Sigmoid colon (tissue), 7 donors: ENCODE data around the gene NSUN6. TPM values are rescaled to one million over a fixed set of nuclear protein-coding genes. Genes with fewer than 3 reads are reported as not detected.
A peak's percentile ranks its signal among the peaks of the same experiment; 100 is the strongest.

Experiments
- DNase-seq: peaks from one replicate; pipeline ENCODE4 v3.0.0-alpha.2; 2019
- H3K27ac ChIP-seq, 4 donors: fragments of 200-600 bp; sonication (generic); one replicate each; pipeline ENCODE4 v1.5.1; 2016 to 2019; ENCODE audit warnings: mild to moderate bottlenecking in 1 of 4
- H3K27me3 ChIP-seq, 3 donors: fragments of 200-600 bp; sonication (generic); one replicate each; pipeline ENCODE4 v1.5.1; 2019; ENCODE audit warnings: mild to moderate bottlenecking in 1 of 3
- H3K36me3 ChIP-seq, 4 donors: fragments of 200-600 bp; sonication (generic); one replicate each; pipeline ENCODE4 v1.5.1; 2016 to 2019
- H3K4me1 ChIP-seq, 4 donors: fragments of 200-600 bp; sonication (generic); one replicate each; pipeline ENCODE4 v1.5.1; 2017 to 2019
- H3K4me3 ChIP-seq, 4 donors: fragments of 200-600 bp; sonication (generic); one replicate each; pipeline ENCODE4 v1.5.1; 2017 to 2019; ENCODE audit warnings: mild to moderate bottlenecking in 2 of 4, moderate library complexity in 1 of 4
- H3K9me3 ChIP-seq, 4 donors: fragments of 200-600 bp in 3 of 4; sonication (generic) in 3 of 4; one replicate each; pipeline versions ENCODE4 v1.5.1 to v1.6.1; 2013 to 2019
- CTCF ChIP-seq, 4 experiments: fragments of 450-650 bp in 3 of 4; fragments of 200-600 bp in 1 of 4; IDR thresholded peaks; one replicate each; pipeline ENCODE4 v1.5.1; 2016 to 2019; ENCODE audit warnings: antibody characterized with exemption in 4 of 4, mild to moderate bottlenecking in 3 of 4, moderate library complexity in 2 of 4
- EP300 ChIP-seq, 4 donors: sonication (generic); formaldehyde crosslinking; IDR thresholded peaks; one replicate each; pipeline ENCODE4 v1.6.1; 2017; ENCODE audit warnings: antibody characterized with exemption in 4 of 4
- POLR2A ChIP-seq, 2 donors: fragments of 450-650 bp; IDR thresholded peaks; one replicate each; pipeline ENCODE4 v1.6.1; 2016; ENCODE audit warnings: antibody characterized with exemption in 2 of 2, mild to moderate bottlenecking in 2 of 2, moderate library complexity in 2 of 2
- POLR2AphosphoS5 ChIP-seq, 4 donors: sonication (generic); formaldehyde crosslinking; IDR thresholded peaks; one replicate each; pipeline ENCODE4 v1.6.1; 2017; ENCODE audit warnings: antibody characterized with exemption in 4 of 4
- WGBS, 2 donors: extraction: QIAGEN DNeasy Blood & Tissue Kit; methylation state at CpG; one replicate each; pipeline ENCODE4 v1.1.7; 2013; 5-methylcytosine and 5-hydroxymethylcytosine counted together
- intact Hi-C: fragments of 100-400 bp; cut with DNase I; formaldehyde crosslinking; loops from one replicate; pipeline ENCODE4 v1.15.1; 2023
- polyA plus RNA-seq, 3 donors: library from polyadenylated mRNA; stranded (reverse); fragments of 200-250 nt; gene quantifications; one replicate each; pipeline ENCODE4 v1.2.3, GENCODE V29; 2013
- total RNA-seq, 4 donors: library from RNA; depleted of rRNA; stranded (reverse); fragments of >200 nt; gene quantifications; one replicate each; pipeline ENCODE4 v1.1.0, GENCODE V29; 2016
- donor health status: healthy with polysubstance abuse.
- donor health status: Bipolar disorder and iron deficiency.
- donor health status: healthy.

Gene NSUN6
- total and polyA plus RNA-seq, 7 donors: 4.4 to 20.2 (median 7.3) TPM

- TF ChIP-seq POLR2AphosphoS5 (IDR thresholded peaks at IDR 0.05): no peak
- TF ChIP-seq CTCF (IDR thresholded peaks at IDR 0.05): no peak
- no peak for TF ChIP-seq EP300 (IDR thresholded peaks at IDR 0.05)
- no peak for TF ChIP-seq POLR2A (IDR thresholded peaks at IDR 0.05)
- H3K9me3 ChIP-seq: no peaks in the 10 kb centered on the region
- no peak overlapping the region for H3K4me3 ChIP-seq
- no peaks in the 10 kb centered on the region for H3K4me1 ChIP-seq
- H3K27me3 ChIP-seq: no peaks in the 10 kb centered on the region
- peaks cover 0 to 18% (median 0%) of the 10 kb centered on the region in 4 donors for H3K36me3 ChIP-seq
- intact Hi-C loops: no loop called here
- 97% methylated on average over 4 of the region's 4 CpGs for WGBS, 2 donors
- H3K27ac ChIP-seq: no peak overlapping the region
- no peak for DNase-seq
Measured at GRCh38 chr10:18615618-18616017, 35.8 kb downstream of the NSUN6 start.

- Histone ChIP-seq H3K4me3 (no peak overlapping the region), H3K36me3 (peaks cover 0 to 17% (median 0%) of the 10 kb centered on the region in 4 donors), H3K4me1 (peaks cover 0 to 11% (median 5%) of the 10 kb centered on the region in 4 donors), H3K27ac (peak overlapping the region in 1 of 4 donors; percentile 25), H3K9me3 (no peaks in the 10 kb centered on the region), H3K27me3 (no peaks in the 10 kb centered on the region)
- WGBS, 2 donors: 91 to 93% methylated on average over 4 of the region's 4 CpGs
- DNase-seq: no peak
- TF ChIP-seq CTCF (IDR thresholded peaks at IDR 0.05): no peak
- TF ChIP-seq POLR2AphosphoS5 (IDR thresholded peaks at IDR 0.05): no peak
- no peak for TF ChIP-seq EP300 (IDR thresholded peaks at IDR 0.05)
- no peak for TF ChIP-seq POLR2A (IDR thresholded peaks at IDR 0.05)
- intact Hi-C loops: no loop called here
Measured at GRCh38 chr10:18611168-18611567, 40.2 kb downstream of the NSUN6 start.

DNA sequence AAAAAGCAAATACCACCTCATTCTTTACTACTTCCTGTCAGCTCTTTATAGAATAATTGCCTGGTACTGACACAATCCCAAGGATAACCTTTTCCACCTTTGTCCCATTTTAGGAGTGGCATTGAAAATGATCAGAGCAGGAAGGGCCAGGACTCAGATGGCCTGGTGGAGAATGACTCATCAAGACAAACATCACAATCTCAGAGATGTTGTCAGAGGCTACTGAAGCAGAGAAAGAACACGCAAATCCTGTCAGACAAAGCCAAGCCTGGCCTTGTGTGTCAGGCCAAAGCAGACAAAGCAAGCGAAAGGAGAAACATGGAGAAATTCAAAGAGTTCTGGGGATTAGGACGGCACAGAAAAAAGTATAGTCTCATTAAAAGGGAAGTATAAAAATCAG lies 40.9 kb downstream of the NSUN6 start:
- Histone ChIP-seq H3K9me3 (no peaks in the 10 kb centered on the region), H3K27ac (peak overlapping the region in 1 of 4 donors; percentile 25), H3K4me1 (peaks cover 0 to 11% (median 5%) of the 10 kb centered on the region in 4 donors), H3K4me3 (no peak overlapping the region), H3K36me3 (peaks cover 0 to 17% (median 0%) of the 10 kb centered on the region in 4 donors), H3K27me3 (no peaks in the 10 kb centered on the region)
- no peak for DNase-seq
- TF ChIP-seq EP300 (IDR thresholded peaks at IDR 0.05) (no peak), POLR2A (IDR thresholded peaks at IDR 0.05) (no peak), POLR2AphosphoS5 (IDR thresholded peaks at IDR 0.05) (peak in 1 of 4 donors; percentile 37)
- WGBS, 2 donors: 43 to 75% methylated on average over 3 of the region's 3 CpGs
- intact Hi-C loops: no loop called here

DNA sequence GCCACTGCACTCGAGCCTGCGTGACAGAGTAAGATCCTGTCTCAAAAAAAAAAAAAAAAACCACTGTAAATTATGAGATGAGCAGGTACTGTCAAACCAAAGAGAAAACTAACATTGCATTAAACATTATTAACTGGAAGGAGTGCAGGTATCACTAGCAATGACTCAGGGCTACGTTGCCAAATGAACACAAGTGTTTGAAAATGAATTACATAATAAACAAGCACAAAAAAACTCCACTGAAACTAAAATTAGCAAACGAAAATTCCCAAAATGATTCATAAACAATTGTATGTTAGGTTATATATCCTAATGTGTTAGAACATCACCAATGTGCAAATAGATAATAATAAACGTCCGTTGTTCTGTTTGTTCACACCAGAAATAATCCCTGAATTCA lies 42.8 kb downstream of the NSUN6 start:
- H3K4me1 ChIP-seq: peaks cover 0 to 11% (median 5%) of the 10 kb centered on the region in 4 donors
- intact Hi-C loops: no loop called here

More for the DNA sequence above, 42.8 kb downstream of the NSUN6 start:
- TF ChIP-seq EP300 (IDR thresholded peaks at IDR 0.05) (no peak), POLR2AphosphoS5 (IDR thresholded peaks at IDR 0.05) (no peak), POLR2A (IDR thresholded peaks at IDR 0.05) (no peak), CTCF (IDR thresholded peaks at IDR 0.05) (no peak)
- peaks cover 0 to 17% (median 0%) of the 10 kb centered on the region in 4 donors for H3K36me3 ChIP-seq
- no peak overlapping the region for H3K27ac ChIP-seq
- DNase-seq: no peak
- WGBS, 2 donors: 87 to 89% methylated on average over 6 of the region's 6 CpGs
- H3K9me3 ChIP-seq: no peaks in the 10 kb centered on the region
- H3K4me3 ChIP-seq: no peak overlapping the region
- no peaks in the 10 kb centered on the region for H3K27me3 ChIP-seq
